Fibroblast of lung (primary cell): ENCODE results near the gene METTL8. TPM values are rescaled to one million over a fixed set of nuclear protein-coding genes. Genes with fewer than 3 reads are reported as not detected.
A peak's percentile ranks its signal among the peaks of the same experiment; 100 is the strongest.

Experiments
- DNase-seq, 2 donors: peaks; one replicate each; pipeline versions ENCODE4 v3.0.0 to v3.0.0-alpha.2; 2010; ENCODE audit warnings: low read depth in 2 of 2
- H2AFZ ChIP-seq: 2 replicates; pipeline ENCODE4 v1.5.1; 2012; ENCODE audit warnings: low read length, control low read depth, inconsistent platforms
- H3K27ac ChIP-seq: 2 replicates; pipeline ENCODE4 v1.5.1; 2011; ENCODE audit warnings: low read length, control low read depth; ENCODE audit not compliant: insufficient read depth
- H3K27me3 ChIP-seq: 2 replicates; pipeline ENCODE4 v1.5.1; 2011; ENCODE audit warnings: mild to moderate bottlenecking, low read length; ENCODE audit not compliant: control insufficient read depth, insufficient read depth
- H3K36me3 ChIP-seq: 2 replicates; pipeline ENCODE4 v1.5.1; 2011; ENCODE audit warnings: low read length; ENCODE audit not compliant: control insufficient read depth, insufficient read depth
- H3K4me1 ChIP-seq: 2 replicates; pipeline ENCODE4 v1.5.1; 2011; ENCODE audit warnings: low read length; ENCODE audit not compliant: control insufficient read depth, insufficient read depth; ENCODE audit errors: extremely low read depth
- H3K4me2 ChIP-seq: 2 replicates; pipeline ENCODE4 v1.5.1; 2011; ENCODE audit warnings: low read length, control low read depth; ENCODE audit not compliant: insufficient read depth; ENCODE audit errors: extremely low read depth
- H3K4me3 ChIP-seq, 4 experiments: fragments of 200-600 bp in 1 of 4; sonication (generic) in 1 of 4; replicated peaks in 1 of 4; 2 replicates each; pipeline ENCODE4 v1.5.1; 2011 to 2016; ENCODE audit warnings: low read length in 4 of 4, low read depth in 3 of 4, mild to moderate bottlenecking in 3 of 4, control low read depth in 2 of 4, inconsistent platforms in 1 of 4, mixed read lengths in 1 of 4; ENCODE audit not compliant: insufficient read depth in 1 of 4; ENCODE audit errors: control extremely low read depth in 1 of 4
- H3K79me2 ChIP-seq: 2 replicates; pipeline ENCODE4 v1.5.1; 2012; ENCODE audit warnings: mild to moderate bottlenecking, low read length, inconsistent platforms; ENCODE audit not compliant: control insufficient read depth, insufficient read depth
- H3K9ac ChIP-seq: 2 replicates; pipeline ENCODE4 v1.5.1; 2011; ENCODE audit warnings: mild to moderate bottlenecking, low read length, control low read depth; ENCODE audit not compliant: insufficient read depth
- H3K9me3 ChIP-seq: 2 replicates; pipeline ENCODE4 v1.5.1; 2012; ENCODE audit warnings: low read depth, low read length; ENCODE audit not compliant: control insufficient read depth, insufficient read depth
- H4K20me1 ChIP-seq: 2 replicates; pipeline ENCODE4 v1.5.1; 2011; ENCODE audit warnings: low read length; ENCODE audit not compliant: control insufficient read depth, insufficient read depth; ENCODE audit errors: extremely low read depth
- EZH2 ChIP-seq: IDR thresholded peaks from 2 replicates; pipeline ENCODE4 v1.5.1; 2012; ENCODE audit warnings: low read length, control low read depth, mild to moderate bottlenecking; ENCODE audit errors: missing control alignments
- polyA plus RNA-seq, 2 donors: library from polyadenylated mRNA; depleted of rRNA in 1 of 2; stranded (reverse) in 1 of 2; unstranded in 1 of 2; fragments of >200 nt; gene quantifications; 2 replicates each; pipeline ENCODE4 v1.2.1, GENCODE V29; 2011 to 2012; ENCODE audit warnings: missing spikeins in 1 of 2
- total RNA-seq: library from RNA; depleted of rRNA; stranded (reverse); fragments of >200 nt; gene quantifications from 2 replicates; pipeline ENCODE4 v1.2.1, GENCODE V29; 2014
- TF ChIP-seq, protein P1 (sequence below), 2 donors: IDR thresholded peaks in 1 of 2; conservative IDR thresholded peaks in 1 of 2; 1 replicate in 1 of 2; 2 replicates in 1 of 2; pipeline ENCODE4 v1.5.1; 2011 to 2012; ENCODE audit warnings: low read length in 2 of 2, control low read depth in 1 of 2, inconsistent platforms in 1 of 2, low read depth in 1 of 2, mild to moderate bottlenecking in 1 of 2

The METTL8 gene
- total and polyA plus RNA-seq, 2 donors (not counting 1 experiment from before 2014, with no cell fraction given): 16.7 to 22.4 TPM

DNA sequence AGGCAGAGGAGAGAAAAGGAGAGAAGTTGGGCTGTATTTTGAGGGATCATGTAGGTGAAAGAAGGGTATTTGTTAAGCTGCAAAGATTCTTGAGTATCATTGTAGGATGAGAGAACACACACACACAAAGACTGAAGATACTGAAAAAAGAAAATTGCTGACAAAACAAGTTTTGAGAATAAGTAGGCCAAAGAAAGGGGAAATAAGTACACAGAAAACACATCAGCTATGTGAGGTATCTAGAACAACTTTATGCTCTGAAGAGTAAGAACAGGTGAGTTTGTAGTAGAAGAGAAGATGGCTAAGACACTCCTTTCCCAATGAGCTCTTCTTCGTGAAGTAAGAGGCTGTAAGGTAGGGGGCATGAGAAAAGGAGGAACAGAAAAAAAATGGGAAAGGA lies 28.2 kb downstream of the METTL8 start:
- Histone ChIP-seq H3K4me1 (peaks cover 2% of the 10 kb centered on the region), H3K79me2 (no peaks in the 10 kb centered on the region), H2AFZ (no peak overlapping the region), H3K9ac (no peak overlapping the region), H3K27me3 (no peaks in the 10 kb centered on the region), H4K20me1 (no peaks in the 10 kb centered on the region), H3K4me3 (no peak overlapping the region), H3K9me3 (no peaks in the 10 kb centered on the region), H3K4me2 (no peak overlapping the region), H3K27ac (no peak overlapping the region), H3K36me3 (no peaks in the 10 kb centered on the region)
- TF ChIP-seq, protein P1, sequence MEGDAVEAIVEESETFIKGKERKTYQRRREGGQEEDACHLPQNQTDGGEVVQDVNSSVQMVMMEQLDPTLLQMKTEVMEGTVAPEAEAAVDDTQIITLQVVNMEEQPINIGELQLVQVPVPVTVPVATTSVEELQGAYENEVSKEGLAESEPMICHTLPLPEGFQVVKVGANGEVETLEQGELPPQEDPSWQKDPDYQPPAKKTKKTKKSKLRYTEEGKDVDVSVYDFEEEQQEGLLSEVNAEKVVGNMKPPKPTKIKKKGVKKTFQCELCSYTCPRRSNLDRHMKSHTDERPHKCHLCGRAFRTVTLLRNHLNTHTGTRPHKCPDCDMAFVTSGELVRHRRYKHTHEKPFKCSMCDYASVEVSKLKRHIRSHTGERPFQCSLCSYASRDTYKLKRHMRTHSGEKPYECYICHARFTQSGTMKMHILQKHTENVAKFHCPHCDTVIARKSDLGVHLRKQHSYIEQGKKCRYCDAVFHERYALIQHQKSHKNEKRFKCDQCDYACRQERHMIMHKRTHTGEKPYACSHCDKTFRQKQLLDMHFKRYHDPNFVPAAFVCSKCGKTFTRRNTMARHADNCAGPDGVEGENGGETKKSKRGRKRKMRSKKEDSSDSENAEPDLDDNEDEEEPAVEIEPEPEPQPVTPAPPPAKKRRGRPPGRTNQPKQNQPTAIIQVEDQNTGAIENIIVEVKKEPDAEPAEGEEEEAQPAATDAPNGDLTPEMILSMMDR (conservative IDR thresholded peaks at IDR 0.05 in 1 of 2, IDR thresholded peaks at IDR 0.05 in 1 of 2; ENCODE audit: low read depth in 1 of 2, low read length in 2 of 2): no peak
- TF ChIP-seq EZH2: no peak
- DNase-seq: no peak

DNA sequence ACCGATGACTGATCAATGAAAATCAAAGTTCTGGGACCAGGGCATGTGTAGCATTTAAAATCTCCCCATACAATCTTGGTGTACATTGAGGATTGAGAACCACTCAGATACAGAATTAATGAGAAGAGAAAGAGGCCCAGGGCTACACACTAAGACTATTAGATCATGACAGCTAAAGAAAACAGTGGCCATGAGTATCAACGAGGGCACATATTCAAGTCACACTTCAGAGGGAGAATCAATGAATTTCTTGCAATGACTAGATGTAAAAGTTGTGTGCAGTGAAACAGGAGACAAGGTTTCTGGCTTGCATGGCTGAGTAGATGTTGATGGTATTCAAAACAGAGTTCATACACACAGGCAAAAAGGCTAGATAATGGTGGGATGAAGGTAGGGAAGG lies 29.1 kb downstream of the METTL8 start:
- H3K4me1 ChIP-seq: peaks cover 2% of the 10 kb centered on the region
- H3K4me2 ChIP-seq: no peak overlapping the region
- H2AFZ ChIP-seq: no peak overlapping the region
- H3K27ac ChIP-seq: no peak overlapping the region
- no peak overlapping the region for H3K9ac ChIP-seq
- H3K27me3 ChIP-seq: no peaks in the 10 kb centered on the region
- no peak overlapping the region for H3K4me3 ChIP-seq
- TF ChIP-seq, protein P1 (conservative IDR thresholded peaks at IDR 0.05 in 1 of 2, IDR thresholded peaks at IDR 0.05 in 1 of 2; ENCODE audit: low read depth in 1 of 2, low read length in 2 of 2): no peak
- TF ChIP-seq EZH2: no peak
- no peaks in the 10 kb centered on the region for H3K9me3 ChIP-seq
- no peak for DNase-seq
- no peaks in the 10 kb centered on the region for H4K20me1 ChIP-seq
- H3K36me3 ChIP-seq: no peaks in the 10 kb centered on the region
- H3K79me2 ChIP-seq: no peaks in the 10 kb centered on the region

DNA sequence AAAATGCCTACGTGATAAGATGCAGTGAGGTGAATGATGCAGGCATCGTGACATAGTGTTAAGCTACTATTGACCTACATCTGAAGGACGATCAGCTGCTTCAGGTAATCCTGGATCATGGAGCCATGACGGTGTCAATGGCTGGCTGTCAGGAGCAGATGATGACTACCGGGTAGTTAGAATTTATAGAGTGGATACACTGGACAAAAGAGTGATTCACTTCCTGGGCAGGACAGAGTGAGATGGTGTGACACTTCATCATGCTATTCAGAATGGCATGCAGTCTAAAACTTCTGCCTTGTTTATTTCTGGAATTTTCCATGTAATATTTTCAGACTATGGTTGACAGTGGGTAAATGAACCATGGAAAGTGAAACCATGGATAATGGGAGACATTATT lies 29.5 kb downstream of the METTL8 start:
- Histone ChIP-seq H4K20me1 (no peaks in the 10 kb centered on the region), H3K9ac (no peak overlapping the region), H3K79me2 (no peaks in the 10 kb centered on the region), H3K36me3 (no peaks in the 10 kb centered on the region), H3K27me3 (no peaks in the 10 kb centered on the region), H3K4me1 (peaks cover 2% of the 10 kb centered on the region), H2AFZ (peak overlapping the region; percentile 9), H3K4me3 (no peak overlapping the region), H3K4me2 (no peak overlapping the region), H3K27ac (no peak overlapping the region), H3K9me3 (no peaks in the 10 kb centered on the region)
- no peak for TF ChIP-seq EZH2
- TF ChIP-seq, protein P1 (conservative IDR thresholded peaks at IDR 0.05 in 1 of 2, IDR thresholded peaks at IDR 0.05 in 1 of 2; ENCODE audit: low read depth in 1 of 2, low read length in 2 of 2): no peak
- DNase-seq: peak in 1 of 2 donors; percentile 87
